ENCODE data around the gene HDAC4. TPM values are rescaled to one million over a fixed set of nuclear protein-coding genes. Genes with fewer than 3 reads are reported as not detected.

The HDAC4 gene
- total and polyA plus RNA-seq, 9 of the 15 experiments (the other 6 are each of a cell fraction or from before 2014, with no cell fraction given): 0.11 to 20.2 (median 4.0) TPM

GRCh38 chr2:239188536-239188935 is 212.3 kb downstream of the HDAC4 start:
- H3K4me2 ChIP-seq (ENCODE audit: insufficient read depth, low read length): no peak overlapping the region
- H3K4me1 ChIP-seq (replicated peaks in 1 of 2; ENCODE audit: control insufficient read depth in 2 of 2, insufficient read depth in 2 of 2, low read length in 2 of 2): no peaks in the 10 kb centered on the region; a peak in 1 of 5 replicates
- DNase-seq (ENCODE audit: extremely low read depth in 1 of 4, low spot score in 3 of 4) (no peak), FAIRE-seq (no peak), ATAC-seq (no peak)
- BruUV-seq (replicated peaks): no TSS peak
- H3K27me3 ChIP-seq (ENCODE audit: control insufficient read depth in 2 of 2, insufficient read depth in 2 of 2, low read length in 2 of 2): no peaks in the 10 kb centered on the region
- H4K20me1 ChIP-seq (replicated peaks; ENCODE audit: control insufficient read depth, insufficient read depth, low read length): no peaks in the 10 kb centered on the region
- peaks cover 9% of the 10 kb centered on the region; the same call in 1 of the 3 replicates for H3K36me3 ChIP-seq (ENCODE audit: control insufficient read depth, insufficient read depth, low read length)
- 97% methylated on average over 5 of the region's 12 CpGs for WGBS (ENCODE audit: insufficient coverage, low coverage, missing lambda C conversion rate)
- H3K9ac ChIP-seq (ENCODE audit: insufficient read depth in 1 of 2, low read depth in 2 of 2, low read length in 2 of 2): no peak overlapping the region
- no peaks in the 10 kb centered on the region for H3K79me2 ChIP-seq (ENCODE audit: control insufficient read depth, insufficient read depth, low read length)
- POLR2A ChIA-PET: no interaction called here
- CTCF ChIA-PET (ENCODE audit: low intra/inter-chr PET ratio): no interaction called here
- in situ Hi-C loops (cut with MboI) (no loop called here), intact Hi-C loops (cut with micrococcal nuclease) (no loop called here)
- no peaks in the 10 kb centered on the region for H3K9me3 ChIP-seq (replicated peaks; ENCODE audit: control insufficient read depth, insufficient read depth, low read depth, low read length)
- no peak overlapping the region for H3K27ac ChIP-seq (ENCODE audit: extremely low read depth, low read depth, low read length)
- H3K9me1 ChIP-seq (ENCODE audit: control insufficient read depth, insufficient read depth, low read length): no peaks in the 10 kb centered on the region
- H2AFZ ChIP-seq (ENCODE audit: low read depth, low read length): no peak overlapping the region
- no peak overlapping the region for H3K4me3 ChIP-seq
- TF ChIP-seq SRSF7 (optimal IDR thresholded peaks at IDR 0.05; ENCODE audit: low read depth, low read length): no peak
- TF ChIP-seq ZNF444 (CRISPR knock-in tag; IDR thresholded peaks at IDR 0.05): no peak
- TF ChIP-seq REST (IDR thresholded peaks at IDR 0.05; ENCODE audit: borderline replicate concordance): no peak
- no peak for TF ChIP-seq REST (CRISPR knock-in tag; IDR thresholded peaks at IDR 0.05; ENCODE audit: low read depth)
- no peak for TF ChIP-seq GTF2E2 (tag; IDR thresholded peaks at IDR 0.05)
- TF ChIP-seq MYNN (IDR thresholded peaks at IDR 0.05): no peak
- TF ChIP-seq MYNN (CRISPR knock-in tag; IDR thresholded peaks at IDR 0.05): no peak
- TF ChIP-seq IRF1 (CRISPR knock-in tag; IDR thresholded peaks at IDR 0.05; ENCODE audit: borderline replicate concordance): no peak
- TF ChIP-seq ELF1 (tag; IDR thresholded peaks at IDR 0.05): no peak
- TF ChIP-seq PYGO2 (tag; IDR thresholded peaks at IDR 0.05): no peak
- no peak for TF ChIP-seq OTX1 (CRISPR knock-in tag; IDR thresholded peaks at IDR 0.05)
- no peak for TF ChIP-seq TCFL5 (CRISPR knock-in tag; conservative IDR thresholded peaks at IDR 0.05)
- no peak for TF ChIP-seq NR0B1 (IDR thresholded peaks at IDR 0.05; ENCODE audit: partially characterized antibody)
